HG02884 (cell line): Measurements from ENCODE around the gene PIWIL1.

Source experiments
- ATAC-seq: cut with Tn5 transposase; IDR thresholded peaks from one replicate; pipeline ENCODE4 v1.9.1; 2021; ENCODE audit warnings: mild to moderate bottlenecking, moderate library complexity; ENCODE audit not compliant: unreplicated experiment

PIWIL1 gene

DNA sequence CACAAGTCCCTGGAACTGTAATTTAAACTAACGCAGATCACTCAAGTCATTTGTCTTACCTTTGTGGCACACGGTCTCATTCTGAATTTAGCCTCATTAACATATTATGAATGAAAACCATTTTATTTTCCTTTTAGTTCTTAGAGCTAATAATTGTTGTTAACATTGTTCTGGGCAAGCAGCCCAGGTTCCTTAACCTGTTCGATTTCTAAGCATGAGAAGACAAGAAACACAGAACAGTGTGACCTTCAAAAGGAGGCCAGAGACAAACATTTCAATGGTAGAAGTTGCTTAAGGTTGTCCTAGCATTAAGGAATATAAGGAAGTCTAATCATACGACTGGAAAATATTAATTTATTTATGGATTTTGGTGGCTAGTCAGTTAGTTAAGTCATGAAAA, 35.2 kb downstream of the PIWIL1 start:
- ATAC-seq: no peak

DNA sequence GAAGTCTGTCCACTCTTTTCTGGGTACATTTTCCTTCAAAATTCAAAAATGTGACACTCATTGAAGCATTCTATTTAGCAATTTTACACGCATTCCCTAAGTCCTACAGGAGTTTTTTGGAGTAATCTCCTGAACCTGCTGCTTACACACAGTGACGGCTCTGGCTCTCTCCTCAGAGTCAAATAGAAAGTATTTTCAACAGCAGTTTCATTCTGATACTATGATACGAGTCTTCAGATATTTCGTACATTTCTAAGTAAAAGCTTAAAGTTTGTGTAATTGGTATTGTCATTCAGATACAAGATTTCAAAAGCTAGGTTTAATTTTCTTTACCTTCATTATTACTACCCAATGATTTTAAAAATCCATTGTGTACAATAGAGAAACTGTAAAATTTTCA, 36.4 kb downstream of the PIWIL1 start:
- no peak for ATAC-seq

DNA sequence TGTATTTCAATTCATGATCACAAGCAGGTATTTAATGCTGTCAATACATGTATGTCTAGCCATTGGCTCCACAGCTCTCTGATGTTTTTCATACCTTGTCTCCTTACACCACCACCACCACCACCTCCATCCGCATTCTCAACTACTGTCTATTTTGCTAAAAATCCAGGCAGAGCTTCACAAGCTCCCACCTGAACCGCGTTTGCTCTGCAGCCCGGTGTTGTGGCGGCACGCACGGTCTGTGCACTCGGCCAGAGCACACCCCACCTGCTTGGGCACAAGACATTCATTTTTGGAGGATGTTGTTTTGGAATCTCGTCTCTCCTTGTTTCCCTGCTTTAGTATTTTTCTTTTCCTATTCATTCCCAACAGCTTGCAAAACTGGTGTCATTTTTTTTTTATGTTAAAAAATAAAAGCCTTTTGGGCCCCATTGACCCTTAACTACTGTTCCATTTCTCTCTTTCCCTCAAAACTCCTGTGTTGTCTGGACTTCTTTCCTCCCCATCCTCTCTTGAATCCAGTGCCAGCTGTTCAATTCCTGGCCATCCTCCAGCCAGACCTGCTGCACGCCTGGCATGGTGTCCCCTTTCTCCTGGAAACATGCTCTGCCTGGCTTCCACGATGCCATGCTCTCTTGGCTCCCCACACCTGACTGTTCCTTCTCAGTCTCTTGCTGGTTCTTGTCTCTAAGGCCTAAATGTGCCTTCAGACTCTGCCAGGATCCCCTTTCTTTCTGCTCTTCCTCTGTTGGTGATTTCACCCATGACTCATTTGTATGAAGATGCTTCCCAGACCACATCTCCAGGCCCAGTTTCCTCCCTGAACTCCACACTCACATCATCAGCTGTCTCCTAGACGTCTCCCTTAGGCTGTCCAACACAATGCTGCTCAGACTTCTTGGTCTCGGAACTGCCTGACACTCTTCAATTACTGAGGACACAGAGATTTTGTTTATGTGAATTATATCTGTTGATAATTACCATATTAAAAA, 37.9 kb downstream of the PIWIL1 start:
- no peak for ATAC-seq

DNA sequence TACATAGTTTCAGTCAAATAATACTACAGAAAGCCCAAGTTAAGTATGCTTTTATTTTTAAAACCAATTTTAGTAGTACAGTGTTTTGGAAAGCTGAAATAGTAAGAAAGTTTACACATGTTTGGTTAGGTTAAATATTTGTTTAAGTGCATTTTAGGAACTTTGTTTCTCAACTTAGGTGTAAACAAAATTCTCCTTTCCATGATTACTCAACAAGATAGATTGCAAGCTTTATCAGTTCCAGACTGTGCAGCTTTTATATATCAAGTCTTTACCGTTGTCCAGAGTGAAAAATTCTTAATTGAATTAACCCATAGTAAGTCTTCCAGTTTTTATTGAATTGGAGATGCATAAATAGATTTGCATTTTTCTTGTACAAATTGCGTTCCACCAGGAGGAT, 45.1 kb downstream of the PIWIL1 start:
- ATAC-seq: no peak

- no peak for ATAC-seq
Observed at GRCh38 chr12:130384234-130384633, 46.5 kb downstream of the PIWIL1 start.

GRCh38 chr12:130385193-130385592, 47.5 kb downstream of the PIWIL1 start:
- no peak for ATAC-seq

GRCh38 chr12:130391186-130391585, 53.5 kb downstream of the PIWIL1 start:
- ATAC-seq: no peak

- no peak for ATAC-seq
Observed at GRCh38 chr12:130394906-130395305, 57.2 kb downstream of the PIWIL1 start.

- ATAC-seq: no peak
Observed at GRCh38 chr12:130396667-130397066, 59.0 kb downstream of the PIWIL1 start.

DNA sequence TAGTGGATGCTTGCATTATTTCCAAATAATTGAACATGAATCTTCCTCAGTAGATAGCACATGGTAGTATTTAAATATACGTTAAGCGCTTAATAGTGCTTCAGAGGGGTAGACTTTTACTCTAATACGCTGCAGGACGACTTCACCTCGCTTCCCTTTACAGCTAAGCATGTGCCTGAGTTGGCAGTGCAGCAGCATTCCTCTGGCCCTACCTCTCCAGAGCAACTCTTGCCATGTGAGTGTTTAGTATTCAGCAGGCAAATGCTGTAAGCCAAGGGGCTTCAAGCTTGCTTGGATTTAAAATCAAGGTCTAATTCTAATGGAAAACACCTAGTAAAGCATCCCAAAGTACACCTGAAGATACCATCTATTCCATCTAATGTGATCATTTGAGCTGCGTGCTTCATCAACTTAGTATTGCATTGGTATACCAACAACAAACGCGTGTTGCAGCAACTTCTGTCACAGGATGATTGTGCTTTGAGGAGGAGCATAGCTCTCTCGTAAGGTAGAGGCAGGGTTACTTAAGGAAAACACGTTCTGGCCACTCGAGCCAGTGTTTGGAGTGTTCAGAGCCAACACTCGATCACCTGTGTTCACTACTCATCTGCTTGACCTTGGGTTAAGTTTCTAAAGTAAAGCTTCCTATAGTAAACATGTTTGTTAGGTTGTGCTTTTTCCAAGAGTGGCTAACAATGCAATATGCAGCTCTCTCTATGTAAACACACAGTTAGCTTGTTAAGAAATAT, 60.6 kb downstream of the PIWIL1 start:
- ATAC-seq: no peak

- no peak for ATAC-seq
Observed at GRCh38 chr12:130401703-130402102, 64.0 kb downstream of the PIWIL1 start.

GRCh38 chr12:130405332-130405731, 67.6 kb downstream of the PIWIL1 start:
- no peak for ATAC-seq

GRCh38 chr12:130412384-130412783, 74.7 kb downstream of the PIWIL1 start:
- no peak for ATAC-seq

GRCh38 chr12:130413909-130414308, 76.2 kb downstream of the PIWIL1 start:
- ATAC-seq: no peak

GRCh38 chr12:130414381-130414780, 76.7 kb downstream of the PIWIL1 start:
- ATAC-seq: no peak

- no peak for ATAC-seq
Observed at GRCh38 chr12:130418251-130418650, 80.6 kb downstream of the PIWIL1 start.

GRCh38 chr12:130419116-130419515, 81.4 kb downstream of the PIWIL1 start:
- no peak for ATAC-seq

DNA sequence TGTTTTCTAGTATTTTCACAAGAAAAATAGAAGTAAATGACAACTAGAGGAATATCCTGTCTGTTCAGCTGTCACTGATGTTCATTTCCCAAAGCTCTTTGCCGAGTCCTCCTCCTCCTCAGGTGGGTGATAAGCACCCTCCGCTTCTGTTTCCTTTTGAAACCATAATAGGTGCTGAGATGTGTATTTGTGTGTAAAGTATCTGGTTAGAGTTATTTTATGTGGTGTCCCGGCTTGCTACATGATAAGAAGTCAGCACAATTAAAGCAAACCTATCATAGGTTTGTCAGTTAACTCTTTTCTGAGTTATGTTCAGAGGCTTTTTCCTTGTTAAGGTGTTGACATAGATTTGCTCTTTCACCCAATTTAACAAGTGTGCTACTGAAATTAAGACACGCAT, 82.4 kb downstream of the PIWIL1 start:
- ATAC-seq: no peak

- no peak for ATAC-seq
Observed at GRCh38 chr12:130421896-130422295, 84.2 kb downstream of the PIWIL1 start.
